ENCODE results near the gene C1orf35. TPM values are rescaled to one million over a fixed set of nuclear protein-coding genes. Genes with fewer than 3 reads are reported as not detected.

Gene C1orf35
- total and polyA plus RNA-seq, 2 experiments from 2014 or later, result 12.3 to 24.6 TPM

GRCh38 chr1:228064741-228065542, 38.2 kb downstream of the C1orf35 start:
- Histone ChIP-seq H2AFZ (no peak overlapping the region), H3K36me3 (replicated peaks; ENCODE audit: insufficient read depth, low read depth) (no peaks in the 10 kb centered on the region), H3K4me3 (no peak overlapping the region), H3K4me1 (ENCODE audit: insufficient read depth) (peaks cover 7% of the 10 kb centered on the region), H3K4me2 (no peak overlapping the region), H4K20me1 (ENCODE audit: insufficient read depth, poor library complexity, severe bottlenecking) (no peaks in the 10 kb centered on the region), H3K27me3 (peaks cover 35% of the 10 kb centered on the region), H3K9me2 (replicated peaks; ENCODE audit: insufficient read depth) (no peaks in the 10 kb centered on the region), H3K79me2 (no peaks in the 10 kb centered on the region), H3K27ac (no peak overlapping the region), H3K9me3 (ENCODE audit: low read depth) (no peaks in the 10 kb centered on the region)
- DNase-seq (ENCODE audit: low spot score), result no peak
- TF ChIP-seq EZH2phosphoT487 (IDR thresholded peaks at IDR 0.05; ENCODE audit: low read depth, severe bottlenecking, unreplicated experiment) (no peak), EZH2 (IDR thresholded peaks at IDR 0.05; ENCODE audit: borderline replicate concordance) (no peak), CTCF (IDR thresholded peaks at IDR 0.05; ENCODE audit: poor library complexity) (no peak)
- 87% methylated on average over 14 of the region's 15 CpGs for WGBS (ENCODE audit: low lambda C conversion rate, missing lambda C conversion rate)

GRCh38 chr1:228064296-228064695, 38.8 kb downstream of the C1orf35 start:
- peaks cover 7% of the 10 kb centered on the region for H3K4me1 ChIP-seq (ENCODE audit: insufficient read depth)
- DNase-seq (ENCODE audit: low spot score), result no peak
- TF ChIP-seq CTCF (IDR thresholded peaks at IDR 0.05; ENCODE audit: poor library complexity) (no peak), EZH2phosphoT487 (IDR thresholded peaks at IDR 0.05; ENCODE audit: low read depth, severe bottlenecking, unreplicated experiment) (no peak), EZH2 (IDR thresholded peaks at IDR 0.05; ENCODE audit: borderline replicate concordance) (no peak)
- no peaks in the 10 kb centered on the region for H3K36me3 ChIP-seq (replicated peaks; ENCODE audit: insufficient read depth, low read depth)
- H3K27me3 ChIP-seq, result peaks cover 41% of the 10 kb centered on the region
- no peak overlapping the region for H3K4me3 ChIP-seq
- H3K9me3 ChIP-seq (ENCODE audit: low read depth), result no peaks in the 10 kb centered on the region
- no peak overlapping the region for H3K27ac ChIP-seq
- no peaks in the 10 kb centered on the region for H3K9me2 ChIP-seq (replicated peaks; ENCODE audit: insufficient read depth)
- H4K20me1 ChIP-seq (ENCODE audit: insufficient read depth, poor library complexity, severe bottlenecking), result no peaks in the 10 kb centered on the region
- no peak overlapping the region for H3K4me2 ChIP-seq
- no peaks in the 10 kb centered on the region for H3K79me2 ChIP-seq
- no peak overlapping the region for H2AFZ ChIP-seq
- WGBS (ENCODE audit: low lambda C conversion rate, missing lambda C conversion rate), result no CpG with 5 or more reads among the region's 8 CpGs

GRCh38 chr1:228063251-228064191, 39.6 kb downstream of the C1orf35 start:
- no peaks in the 10 kb centered on the region for H3K9me3 ChIP-seq (ENCODE audit: low read depth)
- peaks cover 46% of the 10 kb centered on the region for H3K27me3 ChIP-seq
- 93% methylated on average over 15 of the region's 15 CpGs for WGBS (ENCODE audit: low lambda C conversion rate, missing lambda C conversion rate)

More at GRCh38 chr1:228063251-228064191, 39.6 kb downstream of the C1orf35 start:
- Histone ChIP-seq H3K36me3 (replicated peaks; ENCODE audit: insufficient read depth, low read depth) (no peaks in the 10 kb centered on the region), H2AFZ (no peak overlapping the region), H3K27ac (no peak overlapping the region), H4K20me1 (ENCODE audit: insufficient read depth, poor library complexity, severe bottlenecking) (no peaks in the 10 kb centered on the region), H3K9me2 (replicated peaks; ENCODE audit: insufficient read depth) (no peaks in the 10 kb centered on the region), H3K79me2 (no peaks in the 10 kb centered on the region), H3K4me2 (no peak overlapping the region), H3K4me1 (ENCODE audit: insufficient read depth) (peaks cover 7% of the 10 kb centered on the region), H3K4me3 (no peak overlapping the region)
- TF ChIP-seq EZH2phosphoT487 (IDR thresholded peaks at IDR 0.05; ENCODE audit: low read depth, severe bottlenecking, unreplicated experiment), result no peak
- no peak for TF ChIP-seq EZH2 (IDR thresholded peaks at IDR 0.05; ENCODE audit: borderline replicate concordance)
- no peak for TF ChIP-seq CTCF (IDR thresholded peaks at IDR 0.05; ENCODE audit: poor library complexity)
- no peak for DNase-seq (ENCODE audit: low spot score)

Data from hepatocyte (in vitro differentiated cells).